HEK293 (cell line): ENCODE results near the gene PGBD5.
"Not testable (repeated sequence)": the region's sequence is repeated elsewhere in the genome, so short reads cannot be mapped to it uniquely, and the experiment has no call there.

Experiments used
- CTCF ChIA-PET: fragments of 350-600 bp; formaldehyde crosslinking; extraction: SDS; loops from one replicate; lab custom pipeline; 2021; ENCODE audit warnings: antibody characterized with exemption; lab: Yijun Ruan, JAX
- POLR2A ChIA-PET: fragments of 300-600 bp; formaldehyde crosslinking; extraction: SDS; loops from one replicate; lab custom pipeline; 2020; ENCODE audit warnings: antibody characterized with exemption, inconsistent platforms; lab: Yijun Ruan, JAX
- H3K27ac ChIP-seq: fragments of 200-500 bp; sonication (Bioruptor generic); 2 replicates; pipeline ENCODE4 v1.5.1; 2014; ENCODE audit warnings: low read depth, low read length, control low read depth, inconsistent platforms; ENCODE audit errors: extremely low read depth
- H3K36me3 ChIP-seq, 2 experiments: fragments of 200-500 bp in 1 of 2; sonication (Bioruptor generic) in 1 of 2; 1 replicate in 1 of 2; 2 replicates in 1 of 2; pipeline ENCODE4 v1.5.1; 2014 to 2017; ENCODE audit warnings: inconsistent platforms in 2 of 2, low read length in 2 of 2; ENCODE audit not compliant: control insufficient read depth in 2 of 2, insufficient read depth in 1 of 2
- H3K4me1 ChIP-seq: fragments of 200-500 bp; sonication (Bioruptor generic); 2 replicates; pipeline ENCODE4 v1.5.1; 2014; ENCODE audit warnings: mild to moderate bottlenecking, low read length, inconsistent platforms; ENCODE audit not compliant: control insufficient read depth, insufficient read depth
- H3K4me3 ChIP-seq: 2 replicates; pipeline ENCODE4 v1.5.1; 2011; ENCODE audit warnings: low read depth, mild to moderate bottlenecking, control low read depth, low read length, moderate library complexity
- H3K9me3 ChIP-seq: fragments of 200-500 bp; sonication (Bioruptor generic); 2 replicates; pipeline ENCODE4 v1.5.1; 2014; ENCODE audit warnings: low read depth, low read length, inconsistent platforms; ENCODE audit not compliant: control insufficient read depth, insufficient read depth
- GFI1B ChIP-seq: fragments of 450-650 bp; formaldehyde crosslinking; IDR thresholded peaks from 2 replicates; pipeline ENCODE4 v1.5.1; 2016; ENCODE audit warnings: missing biosample characterization, missing genetic modification characterization
- HOXC10 ChIP-seq: sonication (generic); formaldehyde crosslinking; IDR thresholded peaks from 2 replicates; pipeline ENCODE4 v1.8.1; 2023; ENCODE audit warnings: mild to moderate bottlenecking, missing genetic modification reagents
- KLF7 ChIP-seq: fragments of 450-650 bp; formaldehyde crosslinking; IDR thresholded peaks from 2 replicates; pipeline ENCODE4 v1.5.1; 2016; ENCODE audit warnings: missing biosample characterization, missing genetic modification characterization, borderline replicate concordance
- SCRT1 ChIP-seq: fragments of 450-650 bp; formaldehyde crosslinking; IDR thresholded peaks from 2 replicates; pipeline ENCODE4 v1.5.1; 2016; ENCODE audit warnings: missing biosample characterization, missing genetic modification characterization, borderline replicate concordance
- SETDB1 ChIP-seq: IDR thresholded peaks from one replicate; pipeline ENCODE4 v1.6.1; 2017; ENCODE audit warnings: mild to moderate bottlenecking, low read length, moderate library complexity, mixed read lengths; ENCODE audit not compliant: insufficient read length
- SP7 ChIP-seq: fragments of 450-650 bp; formaldehyde crosslinking; IDR thresholded peaks from 2 replicates; pipeline ENCODE4 v1.5.1; 2016; ENCODE audit warnings: missing biosample characterization, missing genetic modification characterization
- ZBTB20 ChIP-seq: fragments of 450-650 bp; formaldehyde crosslinking; IDR thresholded peaks from 2 replicates; pipeline ENCODE4 v1.5.1; 2016; ENCODE audit warnings: missing biosample characterization, missing genetic modification characterization
- ZNF155 ChIP-seq: fragments of 450-650 bp; formaldehyde crosslinking; IDR thresholded peaks from 2 replicates; pipeline ENCODE4 v1.5.1; 2016; ENCODE audit warnings: missing biosample characterization, missing genetic modification characterization
- ZNF174 ChIP-seq: fragments of 450-650 bp; formaldehyde crosslinking; IDR thresholded peaks from 2 replicates; pipeline ENCODE4 v1.5.0; 2017; ENCODE audit warnings: missing biosample characterization, mild to moderate bottlenecking, missing genetic modification characterization
- ZNF19 ChIP-seq: fragments of 450-650 bp; formaldehyde crosslinking; IDR thresholded peaks from 2 replicates; pipeline ENCODE4; 2016; ENCODE audit warnings: missing biosample characterization, missing genetic modification characterization, low read depth
- ZNF239 ChIP-seq: fragments of 450-650 bp; formaldehyde crosslinking; IDR thresholded peaks from 2 replicates; pipeline ENCODE4 v1.5.1; 2016; ENCODE audit warnings: missing biosample characterization, missing genetic modification characterization
- ZNF324 ChIP-seq: fragments of 450-650 bp; formaldehyde crosslinking; IDR thresholded peaks from 2 replicates; pipeline ENCODE4 v1.5.1; 2016; ENCODE audit warnings: missing biosample characterization, missing genetic modification characterization
- ZNF341 ChIP-seq: fragments of 450-650 bp; formaldehyde crosslinking; IDR thresholded peaks from 2 replicates; pipeline ENCODE4; 2016; ENCODE audit warnings: low read depth, missing biosample characterization, missing genetic modification characterization
- ZNF366 ChIP-seq: fragments of 450-650 bp; formaldehyde crosslinking; conservative IDR thresholded peaks from 2 replicates; pipeline ENCODE4 v1.5.1; 2016; ENCODE audit warnings: missing biosample characterization, missing genetic modification characterization
- ZNF473 ChIP-seq: fragments of 450-650 bp; formaldehyde crosslinking; IDR thresholded peaks from 2 replicates; pipeline ENCODE4 v1.5.1; 2017; ENCODE audit warnings: missing biosample characterization, missing genetic modification characterization
- ZNF610 ChIP-seq: fragments of 450-650 bp; formaldehyde crosslinking; IDR thresholded peaks from 2 replicates; pipeline ENCODE4 v1.5.1; 2016; ENCODE audit warnings: missing biosample characterization, missing genetic modification characterization, borderline replicate concordance
- ZNF624 ChIP-seq: fragments of 450-650 bp; formaldehyde crosslinking; IDR thresholded peaks from 2 replicates; pipeline ENCODE4 v1.5.1; 2017; ENCODE audit warnings: missing biosample characterization, missing genetic modification characterization
- ZNF660 ChIP-seq: fragments of 450-650 bp; IDR thresholded peaks from 2 replicates; pipeline ENCODE4 v1.5.1; 2018; ENCODE audit warnings: missing biosample characterization, mild to moderate bottlenecking, missing genetic modification characterization
- ZNF830 ChIP-seq: fragments of 450-650 bp; IDR thresholded peaks from 2 replicates; pipeline ENCODE4 v1.5.0; 2018; ENCODE audit warnings: missing biosample characterization, missing genetic modification characterization, low read depth, mild to moderate bottlenecking, moderate library complexity
- ZNF837 ChIP-seq: fragments of 450-650 bp; formaldehyde crosslinking; IDR thresholded peaks from 2 replicates; pipeline ENCODE4 v1.5.1; 2016; ENCODE audit warnings: missing biosample characterization, missing genetic modification characterization
- TF ChIP-seq, protein P1 (sequence below): fragments of 450-650 bp; formaldehyde crosslinking; IDR thresholded peaks from 2 replicates; pipeline ENCODE4 v1.5.1; 2016; ENCODE audit warnings: missing biosample characterization, missing genetic modification characterization
- TF ChIP-seq, protein P2 (sequence below): fragments of 450-650 bp; formaldehyde crosslinking; IDR thresholded peaks from 2 replicates; pipeline ENCODE4 v1.5.1; 2016; ENCODE audit warnings: missing biosample characterization, missing genetic modification characterization
- TF ChIP-seq, protein P3 (sequence below): fragments of 450-650 bp; formaldehyde crosslinking; IDR thresholded peaks from 2 replicates; pipeline ENCODE4 v1.5.1; 2016; ENCODE audit warnings: missing biosample characterization, missing genetic modification characterization
- TF ChIP-seq, protein P4 (sequence below): fragments of 450-650 bp; formaldehyde crosslinking; IDR thresholded peaks from 2 replicates; pipeline ENCODE4 v1.5.1; 2016; ENCODE audit warnings: missing biosample characterization, missing genetic modification characterization

The PGBD5 gene

DNA sequence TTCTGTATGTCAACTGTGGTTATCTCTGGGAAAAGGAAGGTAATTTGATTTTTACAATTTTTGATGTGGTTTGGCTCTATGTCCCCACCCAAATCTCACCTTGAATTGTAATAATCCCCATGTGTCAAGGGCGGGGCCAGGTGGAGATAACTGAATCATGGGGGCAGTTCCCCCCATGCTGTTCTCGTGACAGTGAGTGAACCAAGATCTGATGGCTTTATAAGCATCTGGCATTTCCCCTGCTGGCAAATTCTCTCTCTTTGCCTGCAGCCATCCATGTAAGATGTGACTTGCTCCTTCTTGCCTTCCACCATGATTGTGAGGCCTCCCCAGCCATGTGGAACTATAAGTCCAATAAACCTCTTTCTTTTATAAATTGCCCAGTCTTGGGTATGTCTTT is 5.8 kb downstream of the PGBD5 start:
- H3K36me3 ChIP-seq, H3K27ac ChIP-seq, POLR2A ChIA-PET, H3K4me1 ChIP-seq, H3K4me3 ChIP-seq, H3K9me3 ChIP-seq: not testable (repeated sequence)
- CTCF ChIA-PET = interaction anchor here (0.6 kb wide), 1 partner anchor 15 kb away, joined by 4 read pairs; no protein-coding TSS in a partner anchor
- TF ChIP-seq, protein P1, sequence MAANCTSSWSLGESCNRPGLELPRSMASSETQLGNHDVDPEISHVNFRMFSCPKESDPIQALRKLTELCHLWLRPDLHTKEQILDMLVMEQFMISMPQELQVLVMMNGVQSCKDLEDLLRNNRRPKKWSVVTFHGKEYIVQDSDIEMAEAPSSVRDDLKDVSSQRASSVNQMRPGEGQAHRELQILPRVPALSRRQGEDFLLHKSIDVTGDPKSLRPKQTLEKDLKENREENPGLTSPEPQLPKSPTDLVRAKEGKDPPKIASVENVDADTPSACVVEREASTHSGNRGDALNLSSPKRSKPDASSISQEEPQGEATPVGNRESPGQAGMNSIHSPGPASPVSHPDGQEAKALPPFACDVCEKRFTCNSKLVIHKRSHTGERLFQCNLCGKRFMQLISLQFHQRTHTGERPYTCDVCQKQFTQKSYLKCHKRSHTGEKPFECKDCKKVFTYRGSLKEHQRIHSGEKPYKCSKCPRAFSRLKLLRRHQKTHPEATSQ (tag by site-specific recombination) = peak; percentile 78; the same call in 1 of the 2 replicates
- peak; percentile 37 for TF ChIP-seq SETDB1

DNA sequence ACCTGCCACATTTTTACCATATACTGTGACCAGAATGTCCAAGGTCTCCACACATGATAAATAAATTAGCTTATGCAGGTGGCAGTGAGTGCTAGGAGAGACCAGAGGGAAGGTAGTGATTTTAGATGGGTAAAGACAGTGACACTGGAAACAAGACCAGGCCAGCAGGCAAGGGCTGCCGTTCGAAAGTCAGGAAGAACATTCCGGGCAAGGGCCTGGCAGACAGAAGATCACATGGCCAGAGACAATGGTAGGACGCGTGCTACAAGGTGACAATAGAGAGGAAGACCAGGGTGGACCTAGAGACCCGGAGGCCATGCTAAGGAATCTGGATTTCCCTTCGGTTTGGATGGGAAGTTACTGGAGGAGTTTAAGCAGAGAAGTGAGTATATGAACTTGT is 9.7 kb downstream of the PGBD5 start:
- Histone ChIP-seq H3K36me3 (no peaks in the 10 kb centered on the region), H3K4me3 (no peak overlapping the region), H3K9me3 (no peaks in the 10 kb centered on the region), H3K4me1 (no peaks in the 10 kb centered on the region), H3K27ac (no peak overlapping the region)
- CTCF ChIA-PET = interaction anchor here (0.8 kb wide), 1 partner anchor 12 kb away, joined by 3 read pairs; no protein-coding TSS in a partner anchor
- POLR2A ChIA-PET = no interaction called here
- no peak for TF ChIP-seq GFI1B
- TF ChIP-seq ZNF830 = no peak
- no peak for TF ChIP-seq ZNF837 (tag by site-specific recombination)
- no peak for TF ChIP-seq ZNF366
- TF ChIP-seq KLF7 (tag by site-specific recombination) = no peak
- no peak for TF ChIP-seq ZNF473 (tag by site-specific recombination)
- no peak for TF ChIP-seq ZNF19 (tag by site-specific recombination)
- TF ChIP-seq ZNF155 (tag by site-specific recombination) = no peak
- no peak for TF ChIP-seq ZNF610 (tag by site-specific recombination)
- TF ChIP-seq, protein P2, sequence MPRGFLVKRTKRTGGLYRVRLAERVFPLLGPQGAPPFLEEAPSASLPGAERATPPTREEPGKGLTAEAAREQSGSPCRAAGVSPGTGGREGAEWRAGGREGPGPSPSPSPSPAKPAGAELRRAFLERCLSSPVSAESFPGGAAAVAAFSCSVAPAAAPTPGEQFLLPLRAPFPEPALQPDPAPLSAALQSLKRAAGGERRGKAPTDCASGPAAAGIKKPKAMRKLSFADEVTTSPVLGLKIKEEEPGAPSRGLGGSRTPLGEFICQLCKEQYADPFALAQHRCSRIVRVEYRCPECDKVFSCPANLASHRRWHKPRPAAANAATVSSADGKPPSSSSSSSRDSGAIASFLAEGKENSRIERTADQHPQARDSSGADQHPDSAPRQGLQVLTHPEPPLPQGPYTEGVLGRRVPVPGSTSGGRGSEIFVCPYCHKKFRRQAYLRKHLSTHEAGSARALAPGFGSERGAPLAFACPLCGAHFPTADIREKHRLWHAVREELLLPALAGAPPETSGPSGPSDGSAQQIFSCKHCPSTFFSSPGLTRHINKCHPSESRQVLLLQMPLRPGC (tag by site-specific recombination) = no peak

DNA sequence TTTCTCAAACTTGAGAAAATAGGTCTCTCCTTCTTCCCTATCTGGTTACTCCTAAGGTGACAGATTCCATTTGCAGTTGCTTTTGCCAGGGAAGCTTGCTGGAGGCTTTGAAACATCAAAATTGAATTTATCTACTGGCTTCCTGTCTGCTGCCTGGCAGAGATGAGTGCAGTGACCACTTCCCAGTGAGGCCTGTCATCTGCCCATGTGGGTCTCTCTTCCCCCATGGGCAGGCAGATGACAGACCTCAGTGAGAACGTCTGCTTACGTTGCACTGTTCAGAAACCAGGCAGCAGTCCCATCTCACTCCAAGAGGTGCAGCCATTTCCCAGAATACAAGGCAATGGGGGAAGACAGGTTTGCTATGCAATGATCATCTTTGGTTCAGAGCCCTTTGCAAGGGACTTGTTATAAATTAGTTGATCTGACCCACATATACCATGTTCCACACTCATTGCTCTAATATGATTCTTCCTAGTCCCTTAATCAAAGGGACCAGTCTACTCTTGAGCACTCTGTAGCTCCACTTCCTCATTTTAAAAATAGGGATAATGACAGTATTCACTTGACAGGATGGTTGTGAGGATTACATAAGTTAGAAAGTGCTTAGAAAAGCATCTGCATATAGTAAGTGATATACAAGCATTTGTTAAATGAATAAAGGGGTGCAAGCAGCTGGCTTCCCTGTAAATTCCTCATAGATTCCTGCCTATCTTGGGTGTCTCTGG is 10.6 kb downstream of the PGBD5 start:
- ChIA-PET POLR2A (no interaction called here), CTCF (interaction anchor here (0.8 kb wide), 1 partner anchor 12 kb away, joined by 3 read pairs; no protein-coding TSS in a partner anchor)
- Histone ChIP-seq H3K4me3 (no peak overlapping the region), H3K36me3 (no peaks in the 10 kb centered on the region), H3K27ac (no peak overlapping the region), H3K4me1 (no peaks in the 10 kb centered on the region), H3K9me3 (no peaks in the 10 kb centered on the region)
- TF ChIP-seq ZNF174 (tag by site-specific recombination) (no peak), HOXC10 (CRISPR knock-in tag) (no peak), SP7 (no peak), ZBTB20 (no peak), ZNF624 (no peak), KLF7 (tag by site-specific recombination) (no peak), SCRT1 (tag by site-specific recombination) (no peak), ZNF660 (tag by site-specific recombination) (no peak), ZNF239 (tag by site-specific recombination) (no peak), ZNF366 (no peak), ZNF324 (tag by site-specific recombination) (no peak), ZNF341 (tag by site-specific recombination) (no peak)
- TF ChIP-seq, protein P3, sequence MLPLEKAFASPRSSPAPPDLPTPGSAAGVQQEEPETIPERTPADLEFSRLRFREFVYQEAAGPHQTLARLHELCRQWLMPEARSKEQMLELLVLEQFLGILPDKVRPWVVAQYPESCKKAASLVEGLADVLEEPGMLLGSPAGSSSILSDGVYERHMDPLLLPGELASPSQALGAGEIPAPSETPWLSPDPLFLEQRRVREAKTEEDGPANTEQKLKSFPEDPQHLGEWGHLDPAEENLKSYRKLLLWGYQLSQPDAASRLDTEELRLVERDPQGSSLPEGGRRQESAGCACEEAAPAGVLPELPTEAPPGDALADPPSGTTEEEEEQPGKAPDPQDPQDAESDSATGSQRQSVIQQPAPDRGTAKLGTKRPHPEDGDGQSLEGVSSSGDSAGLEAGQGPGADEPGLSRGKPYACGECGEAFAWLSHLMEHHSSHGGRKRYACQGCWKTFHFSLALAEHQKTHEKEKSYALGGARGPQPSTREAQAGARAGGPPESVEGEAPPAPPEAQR (tag by site-specific recombination) = no peak
- TF ChIP-seq, protein P4, sequence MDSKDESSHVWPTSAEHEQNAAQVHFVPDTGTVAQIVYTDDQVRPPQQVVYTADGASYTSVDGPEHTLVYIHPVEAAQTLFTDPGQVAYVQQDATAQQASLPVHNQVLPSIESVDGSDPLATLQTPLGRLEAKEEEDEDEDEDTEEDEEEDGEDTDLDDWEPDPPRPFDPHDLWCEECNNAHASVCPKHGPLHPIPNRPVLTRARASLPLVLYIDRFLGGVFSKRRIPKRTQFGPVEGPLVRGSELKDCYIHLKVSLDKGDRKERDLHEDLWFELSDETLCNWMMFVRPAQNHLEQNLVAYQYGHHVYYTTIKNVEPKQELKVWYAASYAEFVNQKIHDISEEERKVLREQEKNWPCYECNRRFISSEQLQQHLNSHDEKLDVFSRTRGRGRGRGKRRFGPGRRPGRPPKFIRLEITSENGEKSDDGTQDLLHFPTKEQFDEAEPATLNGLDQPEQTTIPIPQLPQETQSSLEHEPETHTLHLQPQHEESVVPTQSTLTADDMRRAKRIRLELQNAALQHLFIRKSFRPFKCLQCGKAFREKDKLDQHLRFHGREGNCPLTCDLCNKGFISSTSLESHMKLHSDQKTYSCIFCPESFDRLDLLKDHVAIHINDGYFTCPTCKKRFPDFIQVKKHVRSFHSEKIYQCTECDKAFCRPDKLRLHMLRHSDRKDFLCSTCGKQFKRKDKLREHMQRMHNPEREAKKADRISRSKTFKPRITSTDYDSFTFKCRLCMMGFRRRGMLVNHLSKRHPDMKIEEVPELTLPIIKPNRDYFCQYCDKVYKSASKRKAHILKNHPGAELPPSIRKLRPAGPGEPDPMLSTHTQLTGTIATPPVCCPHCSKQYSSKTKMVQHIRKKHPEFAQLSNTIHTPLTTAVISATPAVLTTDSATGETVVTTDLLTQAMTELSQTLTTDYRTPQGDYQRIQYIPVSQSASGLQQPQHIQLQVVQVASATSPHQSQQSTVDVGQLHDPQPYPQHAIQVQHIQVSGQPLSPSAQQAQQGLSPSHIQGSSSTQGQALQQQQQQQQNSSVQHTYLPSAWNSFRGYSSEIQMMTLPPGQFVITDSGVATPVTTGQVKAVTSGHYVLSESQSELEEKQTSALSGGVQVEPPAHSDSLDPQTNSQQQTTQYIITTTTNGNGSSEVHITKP = no peak
